Islet of Langerhans (tissue), 1 donor: Measurements from ENCODE around the gene NAA60.
"Not testable (repeated sequence)": the region's sequence is repeated elsewhere in the genome, so short reads cannot be mapped to it uniquely, and the experiment has no call there.

Experiments
- FAIRE-seq: peaks from one replicate; lab custom pipeline; 2011; peaks lifted over from hg19 to GRCh38; lab: Jason Lieb, UNC

The NAA60 gene

DNA sequence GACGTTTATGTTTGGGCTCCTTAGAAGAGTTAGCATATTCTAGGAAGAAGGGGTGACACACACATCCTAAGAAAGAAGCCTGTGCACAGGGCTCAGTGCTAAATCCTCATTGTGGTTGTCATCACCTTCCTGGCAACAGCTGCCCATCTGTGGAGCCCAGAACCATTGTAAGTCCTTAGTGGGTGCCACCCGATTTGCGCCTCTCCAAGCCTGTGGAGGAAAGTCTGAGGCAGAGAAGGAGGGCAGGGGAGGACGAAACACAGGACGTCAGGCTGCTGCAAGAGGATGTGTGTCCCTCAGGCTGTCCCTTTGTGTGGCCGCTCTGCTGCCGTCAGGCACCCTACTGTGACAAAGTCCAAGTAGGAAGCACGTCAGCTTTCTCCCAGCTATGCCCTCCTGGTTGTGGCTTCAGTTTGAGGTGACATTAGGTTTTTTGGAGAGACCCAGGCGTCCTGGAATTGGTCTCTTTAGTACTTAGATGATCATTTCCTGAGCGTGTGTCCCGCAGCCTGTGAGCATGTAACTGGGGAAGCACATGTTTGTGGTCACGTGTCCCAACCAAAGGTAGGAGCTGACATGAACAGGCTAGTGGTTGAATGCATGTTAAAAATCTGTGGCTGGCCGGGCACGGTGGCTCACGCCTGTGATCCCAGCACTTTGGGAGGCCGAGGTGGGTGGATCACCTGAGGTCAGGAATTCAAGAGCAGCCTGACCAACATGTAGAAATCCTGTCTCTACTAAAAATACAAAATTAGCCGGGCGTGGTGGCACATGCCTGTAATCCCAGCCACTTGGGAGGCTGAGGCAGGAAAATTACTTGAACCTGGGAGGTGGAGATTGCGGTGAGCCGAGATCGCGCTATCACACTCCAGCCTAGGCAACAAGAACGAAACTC is 68.1 kb downstream of the NAA60 start:
- FAIRE-seq: no peak

DNA sequence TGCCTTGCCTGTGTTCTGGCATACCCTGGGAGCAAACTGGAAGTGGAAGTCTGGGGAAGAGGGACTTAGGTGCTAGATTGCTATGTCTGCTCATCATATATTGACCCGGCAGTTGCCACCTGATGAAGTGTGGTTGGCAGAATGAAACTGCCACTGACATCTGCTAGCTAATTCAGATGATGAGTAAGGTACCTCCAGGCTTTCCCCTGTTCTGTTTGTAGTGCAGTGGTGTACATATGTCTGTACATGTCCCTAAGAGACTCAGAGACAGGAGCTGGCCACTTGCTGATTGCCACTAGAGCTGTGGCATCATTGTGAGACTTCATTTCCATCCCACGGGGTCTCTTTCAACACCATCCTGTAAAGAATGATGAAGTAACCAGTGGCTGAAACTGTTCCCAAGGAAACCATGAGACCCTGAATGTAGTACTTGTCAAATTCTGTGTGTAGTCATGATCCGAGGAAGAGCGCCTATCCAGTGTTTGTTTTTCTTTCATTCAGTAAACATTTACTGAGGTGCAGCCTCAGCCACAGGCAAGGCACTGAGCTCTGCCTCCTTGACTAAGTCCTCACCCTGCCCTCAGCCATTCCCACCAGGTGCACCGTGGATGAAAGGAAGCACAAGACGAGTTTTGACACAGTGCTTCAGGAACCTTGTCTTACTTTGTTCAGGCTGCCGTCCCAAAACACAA is 70.6 kb downstream of the NAA60 start:
- no peak for FAIRE-seq

DNA sequence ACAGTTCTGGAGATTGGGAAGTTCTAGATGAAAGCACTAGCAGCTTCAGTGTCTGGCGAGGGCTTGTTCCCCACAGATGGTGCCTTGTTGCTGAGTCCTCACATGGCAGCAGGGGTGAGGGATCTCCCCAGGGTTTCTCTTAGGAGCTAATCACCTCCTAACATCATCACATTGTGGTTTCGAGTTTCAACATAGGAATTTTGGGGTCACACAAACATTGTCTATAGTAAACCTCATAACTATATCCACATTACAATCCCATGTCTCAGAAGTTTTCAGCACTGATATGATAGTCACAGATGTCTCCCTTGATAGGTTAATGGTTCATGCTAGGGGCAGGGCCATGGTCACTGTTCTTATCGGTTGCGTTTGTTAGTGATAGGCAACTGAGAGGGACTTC is 71.1 kb downstream of the NAA60 start:
- no peak for FAIRE-seq

DNA sequence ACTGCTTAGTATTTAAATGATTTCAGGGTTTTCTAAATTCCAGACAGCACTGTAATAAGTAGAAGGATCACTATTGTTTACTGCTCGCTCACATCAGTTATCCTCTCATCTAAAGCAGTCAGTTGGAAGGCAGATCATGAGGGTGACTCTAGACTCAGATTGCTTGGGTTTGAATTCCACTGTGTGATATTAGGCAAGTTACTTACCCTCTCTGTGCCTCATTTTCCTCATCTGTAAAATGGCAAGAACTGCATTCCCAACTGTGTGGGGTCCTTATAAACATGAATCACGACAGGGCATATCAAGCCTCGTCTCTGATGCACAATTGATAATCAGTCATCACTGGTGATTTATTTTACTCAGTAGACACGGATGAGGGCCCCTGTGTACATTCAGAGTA is 72.4 kb downstream of the NAA60 start:
- no peak for FAIRE-seq

DNA sequence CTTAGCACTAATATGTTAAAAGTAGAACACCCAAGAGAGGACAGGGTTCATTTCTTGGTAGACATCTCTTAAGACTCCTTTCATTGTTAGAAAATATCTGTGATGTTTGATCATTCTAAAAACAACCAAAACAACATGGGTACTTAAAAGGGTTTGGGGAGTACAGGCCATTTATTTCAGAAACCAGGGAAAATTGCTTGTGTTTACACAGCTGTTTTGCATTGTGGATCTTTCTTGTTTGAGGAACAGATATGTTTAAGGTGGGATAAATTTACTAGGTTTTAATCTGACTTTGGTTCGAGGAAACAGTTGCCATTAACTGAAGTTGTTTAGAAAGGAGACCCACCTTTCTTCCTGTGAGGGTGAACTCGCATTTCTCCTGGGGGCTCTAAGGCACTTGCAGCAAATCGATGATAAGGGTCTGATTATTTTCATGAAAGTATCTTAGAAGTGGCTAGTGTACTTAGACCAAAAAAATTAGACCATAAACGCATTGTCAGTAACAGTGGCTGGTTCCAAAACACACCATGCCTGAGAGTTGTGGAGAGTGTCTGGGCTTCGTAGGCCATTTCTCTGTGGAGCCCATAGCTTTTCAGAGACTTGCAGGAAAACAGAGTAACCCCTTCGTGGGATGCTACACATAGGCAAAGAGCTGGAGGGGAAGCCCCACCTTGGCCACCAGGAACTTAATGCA is 75.0 kb downstream of the NAA60 start:
- FAIRE-seq: no peak

DNA sequence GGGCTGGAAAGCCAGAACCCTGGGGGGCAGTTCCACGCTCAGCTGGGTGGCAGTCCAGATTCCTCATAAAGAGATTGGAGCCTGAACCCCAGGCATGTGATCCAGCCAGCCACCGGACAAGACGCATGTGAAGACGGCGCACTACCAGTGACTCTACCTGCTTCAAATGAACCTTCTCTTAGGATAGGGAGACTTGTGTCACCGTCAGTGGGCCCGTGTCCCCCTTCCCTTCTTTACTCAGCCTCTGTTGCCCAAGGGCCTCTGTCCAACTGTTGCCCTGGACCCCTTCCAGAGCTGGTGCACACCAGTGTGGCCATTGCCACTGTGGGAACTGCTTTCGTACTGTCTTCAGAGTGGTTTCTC is 75.5 kb downstream of the NAA60 start:
- no peak for FAIRE-seq

DNA sequence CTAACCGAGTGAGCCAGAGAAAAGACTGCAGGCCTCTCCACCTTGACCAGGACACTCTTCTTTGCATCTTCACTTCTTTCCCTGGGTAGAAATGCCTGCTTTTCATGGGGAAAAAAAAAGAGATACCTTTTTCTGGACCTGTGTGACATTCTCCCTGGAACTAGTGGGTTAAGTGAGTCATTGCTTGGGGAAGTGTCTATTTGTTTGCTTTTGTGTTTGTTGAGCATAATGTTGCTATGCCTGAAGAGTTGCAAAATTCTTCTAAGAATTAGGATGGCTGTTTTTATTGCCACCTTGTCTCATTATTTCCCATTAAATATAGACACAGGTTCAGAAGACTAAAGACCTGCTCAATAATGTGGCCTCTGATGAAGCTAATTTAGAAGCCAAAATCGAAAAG is 76.1 kb downstream of the NAA60 start:
- no peak for FAIRE-seq

DNA sequence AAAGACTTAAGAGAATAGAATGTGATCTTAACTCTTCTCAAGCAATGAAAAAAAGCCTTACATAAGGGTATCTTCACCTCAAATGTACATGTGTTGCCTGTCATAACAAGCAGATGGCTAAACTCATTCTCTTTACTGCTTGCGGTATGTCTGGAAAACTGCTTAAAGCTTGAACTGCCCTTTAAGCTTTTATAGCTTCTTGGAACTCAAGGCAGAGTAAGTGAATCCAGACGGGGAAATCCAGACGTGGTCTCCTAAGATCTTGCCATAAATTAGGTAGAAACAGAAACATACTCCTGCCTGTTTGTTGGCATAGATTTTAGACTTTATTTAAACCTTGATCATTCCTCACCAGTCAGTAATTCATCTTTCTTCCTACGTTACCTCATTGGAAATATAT is 76.9 kb downstream of the NAA60 start:
- no peak for FAIRE-seq

DNA sequence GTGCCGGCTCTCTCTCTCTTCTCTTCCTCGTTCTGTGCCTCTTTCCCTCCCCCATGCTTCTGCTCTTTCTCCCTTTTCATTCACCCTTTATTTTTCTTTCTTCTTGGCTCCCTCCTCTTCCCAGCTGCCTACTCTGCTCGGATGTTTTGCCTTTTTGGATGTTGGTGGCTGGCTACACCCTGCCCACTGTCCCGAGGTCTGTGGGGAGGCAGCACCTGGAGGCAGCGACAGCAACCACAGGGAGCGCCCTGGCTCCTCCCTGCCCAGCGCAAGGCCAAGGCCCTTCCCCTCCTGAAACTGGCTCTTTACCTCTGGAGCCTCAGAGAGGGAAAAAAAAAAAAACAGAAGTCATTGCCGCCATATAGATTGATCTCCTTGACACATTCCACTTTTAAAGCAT is 77.4 kb downstream of the NAA60 start:
- no peak for FAIRE-seq

DNA sequence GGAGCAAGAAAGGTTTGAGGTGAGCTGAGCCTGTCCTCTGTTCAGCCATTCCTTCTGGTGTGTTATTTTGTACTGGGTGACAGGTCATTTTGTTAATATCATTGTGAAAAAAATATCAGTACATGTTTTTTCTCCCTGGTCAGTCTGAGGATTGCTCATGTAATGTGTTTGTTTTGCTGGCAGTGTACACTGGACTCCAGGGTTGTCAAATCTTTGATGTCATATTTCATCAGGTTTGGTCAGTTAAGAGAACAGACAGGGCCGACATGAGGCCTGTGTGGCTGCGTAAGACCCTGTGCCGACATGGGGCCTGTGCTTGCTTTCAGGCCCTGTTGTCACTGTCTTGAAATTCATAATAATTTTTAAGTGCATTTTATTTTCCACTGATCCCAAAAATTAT is 79.8 kb downstream of the NAA60 start:
- no peak for FAIRE-seq

DNA sequence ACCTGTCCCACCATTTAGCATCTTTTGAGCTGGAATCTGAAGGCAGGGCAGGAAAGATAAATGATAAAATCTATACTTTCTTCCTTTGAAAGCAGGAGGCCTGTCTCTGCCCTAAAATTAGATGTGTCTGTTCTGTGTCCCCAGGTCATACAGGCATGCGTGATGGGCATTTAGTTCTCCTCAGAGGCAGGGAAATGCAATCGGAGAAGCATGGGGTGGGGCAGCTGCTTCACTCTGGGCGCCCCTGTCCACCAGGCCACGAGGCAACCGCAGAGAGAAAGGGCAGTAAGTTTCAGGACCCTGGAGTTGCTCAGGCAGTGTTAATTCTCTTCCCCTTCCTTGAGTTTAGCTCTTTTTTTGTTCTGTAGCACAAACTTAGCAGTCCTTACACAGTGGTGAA is 82.5 kb downstream of the NAA60 start:
- no peak for FAIRE-seq

DNA sequence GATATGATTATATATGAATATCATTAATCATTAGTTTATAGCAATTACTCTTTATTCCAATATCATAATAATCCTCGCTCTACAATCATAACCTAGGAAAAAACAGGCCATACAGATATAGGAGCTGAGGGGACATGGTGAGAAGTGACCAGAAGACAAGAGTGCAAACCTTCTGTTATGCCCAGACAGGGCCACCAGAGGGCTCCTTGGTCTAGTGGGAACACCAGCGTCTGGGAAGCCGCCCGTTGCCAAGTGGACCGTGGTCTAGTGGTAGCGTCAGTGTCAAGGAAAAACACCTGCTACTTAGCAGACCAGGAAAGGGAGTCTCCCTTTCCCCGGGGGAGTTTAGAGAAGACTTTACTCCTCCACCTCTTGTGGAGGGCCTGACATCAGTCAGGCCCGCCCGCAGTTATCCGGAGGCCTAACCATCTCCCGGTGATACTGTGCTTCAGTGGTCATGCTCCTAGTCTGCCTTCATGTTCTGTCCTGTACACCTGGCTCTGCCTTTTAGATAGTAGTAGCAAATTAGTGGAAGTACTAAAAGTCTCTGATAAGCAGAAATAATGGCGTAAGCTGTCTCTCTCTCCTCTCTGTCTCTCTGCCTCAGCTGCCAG is 83.8 kb downstream of the NAA60 start:
- FAIRE-seq: not testable (repeated sequence)

DNA sequence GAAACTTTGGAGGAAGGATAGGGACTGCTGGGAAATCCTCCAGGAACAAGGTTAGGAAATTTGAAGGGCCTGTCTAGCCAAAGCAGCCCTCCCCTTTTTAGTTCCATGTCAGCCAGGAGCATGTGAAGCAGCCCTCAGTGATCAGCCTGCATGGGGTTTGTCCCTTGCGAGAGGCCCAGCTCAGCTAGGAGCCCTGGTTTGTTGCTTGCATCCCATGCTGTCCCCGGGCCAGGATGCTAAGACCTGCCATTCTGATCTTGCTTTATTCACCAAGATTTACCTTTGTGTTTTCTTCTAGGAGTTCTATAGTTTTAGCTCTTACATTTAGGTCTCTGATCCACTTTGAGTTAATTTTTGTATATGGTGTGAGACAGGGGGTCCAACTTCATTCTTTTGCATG is 84.9 kb downstream of the NAA60 start:
- no peak for FAIRE-seq

DNA sequence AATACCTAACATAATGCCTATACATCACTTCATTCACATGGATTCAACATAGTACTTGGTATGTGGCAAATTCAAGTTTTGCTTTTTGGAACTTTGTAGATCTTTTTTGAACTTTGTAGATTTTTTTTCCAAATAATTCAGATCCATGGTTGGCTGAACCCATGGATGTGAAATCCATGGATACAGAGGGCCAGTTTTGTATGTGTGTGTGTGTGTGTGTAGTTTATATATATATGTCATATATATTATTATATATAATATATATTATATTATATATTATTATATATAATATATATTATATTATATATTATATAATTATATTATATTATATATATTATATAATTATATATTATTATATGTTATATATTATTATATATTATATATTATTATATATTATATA is 85.7 kb downstream of the NAA60 start:
- no peak for FAIRE-seq

DNA sequence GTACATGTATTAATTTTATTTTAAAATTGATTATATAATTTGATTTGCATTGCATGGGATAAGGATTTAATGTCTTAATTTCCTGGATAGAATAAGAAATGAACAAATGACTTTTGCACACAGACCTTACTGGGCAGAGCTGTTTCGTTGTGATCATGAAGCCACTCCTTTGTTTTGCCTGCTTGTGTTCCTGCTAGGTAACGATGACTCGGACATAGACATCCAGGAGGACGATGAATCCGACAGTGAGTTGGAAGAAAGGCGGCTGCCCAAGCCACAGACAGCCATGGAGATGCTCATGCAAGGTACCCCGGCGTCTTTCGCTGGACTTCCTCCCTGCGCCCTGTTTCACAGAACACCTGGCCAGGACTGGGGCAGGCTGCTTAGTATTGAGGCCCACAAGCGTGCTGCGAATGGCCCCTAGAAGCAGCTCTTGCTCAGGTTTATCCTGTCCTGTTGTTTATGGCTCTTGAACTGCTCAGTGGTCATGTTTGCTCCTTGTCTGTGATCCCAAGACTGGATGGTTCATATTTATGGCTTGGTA is 87.0 kb downstream of the NAA60 start:
- no peak for FAIRE-seq

DNA sequence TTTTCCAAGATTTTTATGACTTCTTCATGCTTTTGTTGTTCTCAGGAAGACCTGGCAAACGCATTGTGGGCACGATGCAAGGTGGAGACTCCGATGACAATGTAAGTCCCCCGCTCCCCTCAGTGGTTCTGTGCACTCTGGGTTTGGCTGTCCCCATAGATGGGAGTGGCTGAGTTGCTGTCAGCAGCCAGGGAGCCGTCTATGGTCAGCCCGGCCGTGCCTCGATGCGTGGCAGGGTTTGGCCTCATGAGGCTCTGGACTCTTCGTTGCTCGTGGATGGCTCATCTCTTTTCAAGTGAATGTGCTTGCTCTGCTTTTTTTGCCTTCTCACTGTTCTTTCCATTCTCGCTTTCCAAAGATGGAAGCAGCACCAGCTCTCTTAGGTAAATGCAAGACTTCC is 89.3 kb downstream of the NAA60 start:
- no peak for FAIRE-seq

DNA sequence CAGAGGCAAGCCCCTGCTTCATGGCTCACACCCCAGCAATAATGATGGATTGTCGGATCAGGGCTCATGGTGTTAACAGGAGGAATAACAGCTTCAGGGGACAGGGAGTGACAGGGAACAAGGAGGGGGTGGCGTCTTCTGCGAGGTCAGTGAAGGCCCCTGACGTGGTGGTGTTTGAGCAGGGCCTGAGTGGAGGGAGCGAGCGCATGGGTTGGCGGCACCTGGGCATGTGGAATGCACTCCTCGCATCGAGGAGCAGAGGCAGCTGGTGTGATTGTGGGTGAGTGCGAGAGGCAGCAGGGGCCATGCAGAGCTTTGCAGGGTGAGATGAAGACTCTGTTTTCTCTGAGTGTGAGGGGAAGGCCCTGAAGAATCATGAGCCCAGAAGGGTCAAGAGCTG is 90.6 kb downstream of the NAA60 start:
- no peak for FAIRE-seq

DNA sequence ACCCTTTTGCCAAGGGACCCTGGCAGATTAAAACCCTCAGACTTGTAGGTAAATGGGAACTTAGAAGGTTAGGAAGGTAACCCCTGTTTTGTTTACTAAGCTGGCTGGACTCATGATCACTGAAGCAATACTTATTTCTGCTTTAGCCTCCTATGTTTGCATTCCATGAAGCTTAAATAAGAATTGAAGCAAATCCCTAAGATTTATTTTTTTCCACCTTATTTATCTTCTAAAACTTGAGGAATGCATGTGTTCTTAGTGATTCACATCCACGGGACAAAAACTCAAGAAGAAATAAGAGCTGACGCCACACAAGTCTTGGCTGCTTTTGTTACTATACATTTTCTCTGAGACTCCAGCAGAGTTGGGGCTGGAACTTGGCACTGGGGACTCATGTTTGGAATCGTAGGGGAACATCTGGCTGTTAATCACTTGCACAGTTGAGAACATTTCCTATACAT is 92.8 kb downstream of the NAA60 start:
- no peak for FAIRE-seq
